ENCODE data around the gene DPP8. TPM values are rescaled to one million over a fixed set of nuclear protein-coding genes. Genes with fewer than 3 reads are reported as not detected.
"Not testable (repeated sequence)": the region's sequence is repeated elsewhere in the genome, so short reads cannot be mapped to it uniquely, and the experiment has no call there.

The DPP8 gene
- total RNA-seq, 2 experiments from 2014 or later, result 42.8 to 45.4 TPM

GRCh38 chr15:65517866-65518207 is 348 bp upstream of the DPP8 start:
- Mint-ChIP-seq H3K36me3 (ENCODE audit: low read depth) (peaks cover 15% of the 10 kb centered on the region), H3K27ac (peak overlapping the region; percentile 97), H3K27me3 (no peaks in the 10 kb centered on the region), H3K4me1 (peaks cover 33% of the 10 kb centered on the region), H3K9me3 (no peaks in the 10 kb centered on the region), H3K4me3 (peak overlapping the region; percentile 96)
- POLR2A ChIA-PET, result no interaction called here
- DNase-seq, result no peak
- CTCF ChIA-PET, result interaction anchor here (0.7 to 1.4 kb wide), 4 partner anchors 9 to 195 kb away, joined by 3 to 4 read pairs (median 4); no protein-coding TSS in a partner anchor

GRCh38 chr15:65512807-65513416 is 4.6 kb downstream of the DPP8 start:
- ChIA-PET CTCF (interaction anchor here (0.8 kb wide), 1 partner anchor 11 kb away, joined by 3 read pairs; no protein-coding TSS in a partner anchor), POLR2A (interaction anchor here (0.6 kb wide), 1 partner anchor 153 kb away, joined by 6 read pairs; no protein-coding TSS in a partner anchor)
- no peak overlapping the region for H3K4me3 Mint-ChIP-seq
- no peak for DNase-seq
- no peak overlapping the region for H3K27ac Mint-ChIP-seq
- H3K36me3 Mint-ChIP-seq (ENCODE audit: low read depth), result peaks cover 41% of the 10 kb centered on the region
- no peaks in the 10 kb centered on the region for H3K27me3 Mint-ChIP-seq
- peaks cover 43% of the 10 kb centered on the region for H3K4me1 Mint-ChIP-seq
- no peaks in the 10 kb centered on the region for H3K9me3 Mint-ChIP-seq

GRCh38 chr15:65512189-65512588 is 5.3 kb downstream of the DPP8 start:
- Mint-ChIP-seq H3K4me1 (peaks cover 40% of the 10 kb centered on the region), H3K36me3 (ENCODE audit: low read depth) (peaks cover 44% of the 10 kb centered on the region), H3K9me3 (no peaks in the 10 kb centered on the region), H3K27ac (no peak overlapping the region), H3K4me3 (no peak overlapping the region), H3K27me3 (no peaks in the 10 kb centered on the region)
- POLR2A ChIA-PET, result no interaction called here
- DNase-seq, result no peak
- CTCF ChIA-PET, result interaction anchor here (0.6 to 0.8 kb wide), 2 partner anchors 10 to 11 kb away, joined by 3 to 7 read pairs; no protein-coding TSS in a partner anchor

GRCh38 chr15:65509321-65509720 is 8.2 kb downstream of the DPP8 start:
- Mint-ChIP-seq H3K36me3 (ENCODE audit: low read depth) (peaks cover 42% of the 10 kb centered on the region), H3K4me1 (peaks cover 22% of the 10 kb centered on the region), H3K4me3 (no peak overlapping the region), H3K27ac (no peak overlapping the region), H3K27me3 (no peaks in the 10 kb centered on the region), H3K9me3 (no peaks in the 10 kb centered on the region)
- DNase-seq, result no peak
- CTCF ChIA-PET, result no interaction called here
- POLR2A ChIA-PET, result no interaction called here

GRCh38 chr15:65494076-65494475 is 23.4 kb downstream of the DPP8 start:
- ChIA-PET CTCF (interaction anchor here (1.1 to 2.3 kb wide), 2 partner anchors 23 to 37 kb away, joined by 3 to 4 read pairs; partner anchors contain the start of gene DPP8), POLR2A (no interaction called here)
- Mint-ChIP-seq H3K36me3 (ENCODE audit: low read depth) (peaks cover 37% of the 10 kb centered on the region), H3K4me1 (peaks cover 4% of the 10 kb centered on the region), H3K27ac (no peak overlapping the region), H3K9me3 (no peaks in the 10 kb centered on the region), H3K4me3 (no peak overlapping the region), H3K27me3 (no peaks in the 10 kb centered on the region)
- DNase-seq, result no peak

- CTCF ChIA-PET, result no interaction called here
These were observed 32.6 kb downstream of the DPP8 start for GRCh38 chr15:65484876-65485275.

GRCh38 chr15:65476903-65477302 is 40.6 kb downstream of the DPP8 start:
- ChIA-PET CTCF (no interaction called here), POLR2A (no interaction called here)
- DNase-seq, result no peak
- Mint-ChIP-seq H3K4me3 (no peak overlapping the region), H3K4me1 (no peaks in the 10 kb centered on the region), H3K27me3 (no peaks in the 10 kb centered on the region), H3K27ac (no peak overlapping the region), H3K36me3 (ENCODE audit: low read depth) (peaks cover 19% of the 10 kb centered on the region), H3K9me3 (no peaks in the 10 kb centered on the region)

More at GRCh38 chr15:65484876-65485275, 32.6 kb downstream of the DPP8 start:
- no peak overlapping the region for H3K4me3 Mint-ChIP-seq
- H3K27me3 Mint-ChIP-seq, result no peaks in the 10 kb centered on the region
- POLR2A ChIA-PET, result no interaction called here
- no peaks in the 10 kb centered on the region for H3K9me3 Mint-ChIP-seq
- H3K4me1 Mint-ChIP-seq, result no peaks in the 10 kb centered on the region
- DNase-seq, result no peak
- H3K27ac Mint-ChIP-seq, result no peak overlapping the region
- H3K36me3 Mint-ChIP-seq (ENCODE audit: low read depth), result peaks cover 49% of the 10 kb centered on the region

GRCh38 chr15:65470866-65471265 is 46.6 kb downstream of the DPP8 start:
- peaks cover 40% of the 10 kb centered on the region for H3K36me3 Mint-ChIP-seq (ENCODE audit: low read depth)
- no peak for DNase-seq
- no peak overlapping the region for H3K4me3 Mint-ChIP-seq
- H3K27me3 Mint-ChIP-seq, result no peaks in the 10 kb centered on the region
- POLR2A ChIA-PET, result no interaction called here
- H3K27ac Mint-ChIP-seq, result no peak overlapping the region
- H3K4me1 Mint-ChIP-seq, result no peaks in the 10 kb centered on the region
- H3K9me3 Mint-ChIP-seq, result no peaks in the 10 kb centered on the region
- CTCF ChIA-PET, result no interaction called here

GRCh38 chr15:65468229-65468909 is 49.1 kb downstream of the DPP8 start:
- H3K27me3 Mint-ChIP-seq, result no peaks in the 10 kb centered on the region
- no peak overlapping the region for H3K4me3 Mint-ChIP-seq
- H3K27ac Mint-ChIP-seq, result no peak overlapping the region
- DNase-seq, result no peak
- ChIA-PET CTCF (interaction anchor here (0.6 to 0.8 kb wide), 2 partner anchors 17 to 327 kb away, joined by 3 to 4 read pairs; no protein-coding TSS in a partner anchor), POLR2A (no interaction called here)
- H3K9me3 Mint-ChIP-seq, result no peaks in the 10 kb centered on the region
- no peaks in the 10 kb centered on the region for H3K4me1 Mint-ChIP-seq
- peaks cover 44% of the 10 kb centered on the region for H3K36me3 Mint-ChIP-seq (ENCODE audit: low read depth)

GRCh38 chr15:65466901-65467300 is 50.6 kb downstream of the DPP8 start:
- POLR2A ChIA-PET, result interaction anchor here (0.6 kb wide), 1 partner anchor 145 kb away, joined by 3 read pairs; no protein-coding TSS in a partner anchor
- Mint-ChIP-seq H3K27me3 (no peaks in the 10 kb centered on the region), H3K9me3 (no peaks in the 10 kb centered on the region), H3K27ac (no peak overlapping the region), H3K4me1 (peaks cover 6% of the 10 kb centered on the region), H3K4me3 (no peak overlapping the region), H3K36me3 (ENCODE audit: low read depth) (peaks cover 49% of the 10 kb centered on the region)
- no peak for DNase-seq
- CTCF ChIA-PET, result no interaction called here

- POLR2A ChIA-PET, H3K4me1 Mint-ChIP-seq, DNase-seq, H3K9me3 Mint-ChIP-seq, CTCF ChIA-PET, H3K27me3 Mint-ChIP-seq, H3K27ac Mint-ChIP-seq, H3K4me3 Mint-ChIP-seq: not testable (repeated sequence)
- peaks cover 52% of the 10 kb centered on the region for H3K36me3 Mint-ChIP-seq (ENCODE audit: low read depth)
These were observed 54.4 kb downstream of the DPP8 start for GRCh38 chr15:65463096-65463495.

- H3K36me3 Mint-ChIP-seq (ENCODE audit: low read depth), result peaks cover 52% of the 10 kb centered on the region
- no peak overlapping the region for H3K4me3 Mint-ChIP-seq
- ChIA-PET CTCF (no interaction called here), POLR2A (no interaction called here)
- no peak overlapping the region for H3K27ac Mint-ChIP-seq
- H3K9me3 Mint-ChIP-seq, result no peaks in the 10 kb centered on the region
- no peaks in the 10 kb centered on the region for H3K27me3 Mint-ChIP-seq
- peak; percentile 27 for DNase-seq
- H3K4me1 Mint-ChIP-seq, result peaks cover 9% of the 10 kb centered on the region
These were observed 56.6 kb downstream of the DPP8 start for GRCh38 chr15:65460741-65461347.

- H3K27me3 Mint-ChIP-seq, H3K4me3 Mint-ChIP-seq, POLR2A ChIA-PET, H3K9me3 Mint-ChIP-seq, DNase-seq, CTCF ChIA-PET, H3K4me1 Mint-ChIP-seq: not testable (repeated sequence)
- Mint-ChIP-seq H3K27ac (peak overlapping the region; percentile 60), H3K36me3 (ENCODE audit: low read depth) (peaks cover 42% of the 10 kb centered on the region)
These were observed 62.2 kb downstream of the DPP8 start for GRCh38 chr15:65455256-65455655.
